IgD-negative memory B cell (primary cell): ENCODE data around the gene COMMD9. TPM values are rescaled to one million over a fixed set of nuclear protein-coding genes. Genes with fewer than 3 reads are reported as not detected.

Source experiments
- H3K27ac Mint-ChIP-seq, 3 donors: one replicate each; pipeline ENCODE4 v1.8.0; 2020 to 2022; ENCODE audit warnings: mild to moderate bottlenecking in 3 of 3, mixed read lengths in 3 of 3, moderate library complexity in 1 of 3
- H3K27me3 Mint-ChIP-seq: one replicate; pipeline ENCODE4 v1.8.0; 2021; ENCODE audit warnings: mixed read lengths
- H3K36me3 Mint-ChIP-seq: one replicate; pipeline ENCODE4 v1.8.0; 2020; ENCODE audit warnings: mild to moderate bottlenecking, mixed read lengths
- H3K4me1 Mint-ChIP-seq, 3 donors: one replicate each; pipeline ENCODE4 v1.8.0; 2020 to 2022; ENCODE audit warnings: mixed read lengths in 3 of 3, mild to moderate bottlenecking in 1 of 3
- H3K4me3 Mint-ChIP-seq, 4 donors: one replicate each; pipeline ENCODE4 v1.8.0; 2020 to 2022; ENCODE audit warnings: mild to moderate bottlenecking in 4 of 4, mixed read lengths in 4 of 4, moderate library complexity in 3 of 4
- H3K9me3 Mint-ChIP-seq, 3 donors: one replicate each; pipeline ENCODE4 v1.8.0; 2020 to 2021; ENCODE audit warnings: mixed read lengths in 3 of 3, mild to moderate bottlenecking in 1 of 3
- polyA plus RNA-seq: library from polyadenylated mRNA; unstranded; fragments of 300-500 nt; fragmentation: Illumina TruSeq; gene quantifications from one replicate; pipeline ENCODE4 v1.2.3, GENCODE V29; 2021

Gene COMMD9
- polyA plus RNA-seq, 1 donor from 2014 or later: 114 TPM

GRCh38 chr11:36254713-36255112 lies 34.5 kb downstream of the COMMD9 start:
- peaks cover 13% of the 10 kb centered on the region for H3K27me3 Mint-ChIP-seq
- H3K36me3 Mint-ChIP-seq: peaks cover 5% of the 10 kb centered on the region

GRCh38 chr11:36253238-36253637 lies 36.0 kb downstream of the COMMD9 start:
- Mint-ChIP-seq H3K27me3 (peaks cover 15% of the 10 kb centered on the region), H3K36me3 (peaks cover 5% of the 10 kb centered on the region), H3K4me3 (no peak overlapping the region), H3K4me1 (no peaks in the 10 kb centered on the region), H3K9me3 (peaks cover 0 to 8% (median 1%) of the 10 kb centered on the region in 3 donors), H3K27ac (no peak overlapping the region)

More at GRCh38 chr11:36254713-36255112, 34.5 kb downstream of the COMMD9 start:
- peaks cover 0 to 8% (median 1%) of the 10 kb centered on the region in 3 donors for H3K9me3 Mint-ChIP-seq
- H3K4me1 Mint-ChIP-seq: no peaks in the 10 kb centered on the region
- H3K4me3 Mint-ChIP-seq: no peak overlapping the region
- no peak overlapping the region for H3K27ac Mint-ChIP-seq

GRCh38 chr11:36251823-36252222 lies 37.4 kb downstream of the COMMD9 start:
- peaks cover 5% of the 10 kb centered on the region for H3K36me3 Mint-ChIP-seq
- peaks cover 0 to 8% (median 1%) of the 10 kb centered on the region in 3 donors for H3K9me3 Mint-ChIP-seq
- H3K27ac Mint-ChIP-seq: no peak overlapping the region
- H3K4me1 Mint-ChIP-seq: no peaks in the 10 kb centered on the region
- no peak overlapping the region for H3K4me3 Mint-ChIP-seq
- peaks cover 13% of the 10 kb centered on the region for H3K27me3 Mint-ChIP-seq

- peak overlapping the region in 1 of 4 donors; percentile 9 for H3K4me3 Mint-ChIP-seq
- peaks cover 0 to 13% (median 1%) of the 10 kb centered on the region in 3 donors for H3K9me3 Mint-ChIP-seq
These were observed 40.0 kb downstream of the COMMD9 start for GRCh38 chr11:36249246-36249645.

GRCh38 chr11:36248436-36248835 lies 40.8 kb downstream of the COMMD9 start:
- H3K36me3 Mint-ChIP-seq: no peaks in the 10 kb centered on the region
- no peaks in the 10 kb centered on the region for H3K4me1 Mint-ChIP-seq
- H3K4me3 Mint-ChIP-seq: no peak overlapping the region
- H3K9me3 Mint-ChIP-seq: peaks cover 0 to 13% (median 1%) of the 10 kb centered on the region in 3 donors
- peaks cover 21% of the 10 kb centered on the region for H3K27me3 Mint-ChIP-seq
- H3K27ac Mint-ChIP-seq: no peak overlapping the region

More at GRCh38 chr11:36249246-36249645, 40.0 kb downstream of the COMMD9 start:
- H3K27ac Mint-ChIP-seq: no peak overlapping the region
- H3K27me3 Mint-ChIP-seq: peaks cover 18% of the 10 kb centered on the region
- no peaks in the 10 kb centered on the region for H3K4me1 Mint-ChIP-seq
- H3K36me3 Mint-ChIP-seq: no peaks in the 10 kb centered on the region

GRCh38 chr11:36247493-36247892 lies 41.7 kb downstream of the COMMD9 start:
- Mint-ChIP-seq H3K36me3 (no peaks in the 10 kb centered on the region), H3K9me3 (peaks cover 0 to 13% (median 1%) of the 10 kb centered on the region in 3 donors), H3K27me3 (peaks cover 19% of the 10 kb centered on the region), H3K27ac (no peak overlapping the region), H3K4me3 (no peak overlapping the region), H3K4me1 (no peaks in the 10 kb centered on the region)

- H3K27me3 Mint-ChIP-seq: peaks cover 14% of the 10 kb centered on the region
- H3K9me3 Mint-ChIP-seq: peaks cover 0 to 5% (median 0%) of the 10 kb centered on the region in 3 donors
- no peak overlapping the region for H3K27ac Mint-ChIP-seq
These were observed 45.6 kb downstream of the COMMD9 start for GRCh38 chr11:36243641-36244040.

GRCh38 chr11:36241497-36241896 lies 47.7 kb downstream of the COMMD9 start:
- Mint-ChIP-seq H3K4me1 (no peaks in the 10 kb centered on the region), H3K4me3 (no peak overlapping the region), H3K27ac (peak overlapping the region in 1 of 3 donors; percentile 91), H3K27me3 (peaks cover 10% of the 10 kb centered on the region), H3K9me3 (peaks cover 0 to 5% (median 0%) of the 10 kb centered on the region in 3 donors), H3K36me3 (peaks cover 2% of the 10 kb centered on the region)

More at GRCh38 chr11:36243641-36244040, 45.6 kb downstream of the COMMD9 start:
- H3K36me3 Mint-ChIP-seq: no peaks in the 10 kb centered on the region
- no peaks in the 10 kb centered on the region for H3K4me1 Mint-ChIP-seq
- no peak overlapping the region for H3K4me3 Mint-ChIP-seq

GRCh38 chr11:36240801-36241200 lies 48.4 kb downstream of the COMMD9 start:
- Mint-ChIP-seq H3K4me1 (no peaks in the 10 kb centered on the region), H3K27ac (no peak overlapping the region), H3K4me3 (no peak overlapping the region), H3K9me3 (peaks cover 0 to 5% (median 0%) of the 10 kb centered on the region in 3 donors), H3K27me3 (peaks cover 10% of the 10 kb centered on the region), H3K36me3 (peaks cover 2% of the 10 kb centered on the region)

GRCh38 chr11:36240173-36240572 lies 49.1 kb downstream of the COMMD9 start:
- no peak overlapping the region for H3K4me3 Mint-ChIP-seq
- peaks cover 0 to 5% (median 0%) of the 10 kb centered on the region in 3 donors for H3K9me3 Mint-ChIP-seq
- peaks cover 10% of the 10 kb centered on the region for H3K27me3 Mint-ChIP-seq
- H3K36me3 Mint-ChIP-seq: peaks cover 2% of the 10 kb centered on the region
- H3K27ac Mint-ChIP-seq: no peak overlapping the region
- H3K4me1 Mint-ChIP-seq: no peaks in the 10 kb centered on the region

GRCh38 chr11:36239636-36240035 lies 49.6 kb downstream of the COMMD9 start:
- peaks cover 9% of the 10 kb centered on the region for H3K27me3 Mint-ChIP-seq
- peaks cover 2% of the 10 kb centered on the region for H3K36me3 Mint-ChIP-seq

GRCh38 chr11:36238881-36239280 lies 50.3 kb downstream of the COMMD9 start:
- Mint-ChIP-seq H3K27ac (no peak overlapping the region), H3K27me3 (peaks cover 6% of the 10 kb centered on the region), H3K9me3 (no peaks in the 10 kb centered on the region), H3K36me3 (peaks cover 2% of the 10 kb centered on the region), H3K4me1 (no peaks in the 10 kb centered on the region), H3K4me3 (no peak overlapping the region)

More at GRCh38 chr11:36239636-36240035, 49.6 kb downstream of the COMMD9 start:
- Mint-ChIP-seq H3K27ac (no peak overlapping the region), H3K4me3 (peak overlapping the region in 1 of 4 donors; percentile 33), H3K4me1 (no peaks in the 10 kb centered on the region), H3K9me3 (no peaks in the 10 kb centered on the region)

GRCh38 chr11:36238036-36238631 lies 51.1 kb downstream of the COMMD9 start:
- Mint-ChIP-seq H3K27me3 (peaks cover 2% of the 10 kb centered on the region), H3K9me3 (no peaks in the 10 kb centered on the region), H3K4me1 (no peaks in the 10 kb centered on the region), H3K36me3 (peaks cover 2% of the 10 kb centered on the region), H3K27ac (no peak overlapping the region), H3K4me3 (no peak overlapping the region)

- no peaks in the 10 kb centered on the region for H3K9me3 Mint-ChIP-seq
- H3K36me3 Mint-ChIP-seq: peaks cover 2% of the 10 kb centered on the region
- no peak overlapping the region for H3K4me3 Mint-ChIP-seq
- H3K4me1 Mint-ChIP-seq: no peaks in the 10 kb centered on the region
- H3K27ac Mint-ChIP-seq: no peak overlapping the region
- peaks cover 2% of the 10 kb centered on the region for H3K27me3 Mint-ChIP-seq
These were observed 51.8 kb downstream of the COMMD9 start for GRCh38 chr11:36237391-36237790.

GRCh38 chr11:36235750-36236149 lies 53.5 kb downstream of the COMMD9 start:
- Mint-ChIP-seq H3K36me3 (peaks cover 2% of the 10 kb centered on the region), H3K27me3 (peaks cover 2% of the 10 kb centered on the region), H3K27ac (no peak overlapping the region), H3K9me3 (no peaks in the 10 kb centered on the region), H3K4me1 (no peaks in the 10 kb centered on the region), H3K4me3 (no peak overlapping the region)

- peaks cover 2% of the 10 kb centered on the region for H3K36me3 Mint-ChIP-seq
- no peak overlapping the region for H3K4me3 Mint-ChIP-seq
- no peak overlapping the region for H3K27ac Mint-ChIP-seq
- H3K4me1 Mint-ChIP-seq: no peaks in the 10 kb centered on the region
- no peaks in the 10 kb centered on the region for H3K9me3 Mint-ChIP-seq
- peaks cover 2% of the 10 kb centered on the region for H3K27me3 Mint-ChIP-seq
These were observed 54.4 kb downstream of the COMMD9 start for GRCh38 chr11:36234825-36235224.
